SH-SY5Y (cell line): ENCODE data around the gene SPON2.

Experiments used
- GATA2 ChIP-seq: IDR thresholded peaks from 2 replicates; pipeline ENCODE4 v1.6.1; 2011; ENCODE audit warnings: mild to moderate bottlenecking, low read depth, low read length
- GATA3 ChIP-seq: IDR thresholded peaks from 2 replicates; pipeline ENCODE4 v1.6.1; 2011; ENCODE audit warnings: low read depth, mild to moderate bottlenecking, low read length, moderate library complexity

SPON2 gene

DNA sequence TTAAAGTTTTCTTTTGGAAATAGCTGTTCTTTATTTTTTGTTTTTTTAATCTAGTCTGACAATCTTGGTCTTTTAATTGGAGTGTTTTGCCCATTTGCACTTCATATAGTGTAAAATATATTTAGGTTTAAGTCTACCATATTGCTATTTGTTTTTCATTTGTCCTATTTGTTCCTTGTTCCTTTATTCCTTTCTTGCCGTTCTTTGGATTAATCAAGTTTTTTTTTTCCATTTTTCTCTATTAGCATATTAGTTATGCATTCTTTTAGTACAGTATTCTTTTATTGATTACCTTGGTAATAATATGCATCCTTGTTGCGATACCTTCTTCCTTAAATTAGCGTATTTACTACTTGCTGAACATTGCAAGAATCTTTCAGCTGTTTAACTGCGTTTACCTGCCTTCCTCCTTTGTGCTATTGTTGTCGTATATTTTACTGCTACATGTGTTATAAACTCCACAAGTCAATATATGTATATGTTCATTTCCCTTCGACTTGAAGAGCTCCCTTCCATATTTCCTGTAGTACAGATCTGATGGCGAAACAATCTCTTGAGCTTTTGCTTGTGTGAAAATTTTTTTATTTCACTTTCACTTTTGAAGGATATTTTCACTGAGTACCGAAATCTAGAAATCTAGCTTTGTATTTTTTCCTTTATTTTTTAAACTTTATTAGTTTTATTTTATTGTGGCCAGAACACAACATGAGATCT, 35.2 kb downstream of the SPON2 start:
- TF ChIP-seq GATA3 (no peak), GATA2 (no peak)

DNA sequence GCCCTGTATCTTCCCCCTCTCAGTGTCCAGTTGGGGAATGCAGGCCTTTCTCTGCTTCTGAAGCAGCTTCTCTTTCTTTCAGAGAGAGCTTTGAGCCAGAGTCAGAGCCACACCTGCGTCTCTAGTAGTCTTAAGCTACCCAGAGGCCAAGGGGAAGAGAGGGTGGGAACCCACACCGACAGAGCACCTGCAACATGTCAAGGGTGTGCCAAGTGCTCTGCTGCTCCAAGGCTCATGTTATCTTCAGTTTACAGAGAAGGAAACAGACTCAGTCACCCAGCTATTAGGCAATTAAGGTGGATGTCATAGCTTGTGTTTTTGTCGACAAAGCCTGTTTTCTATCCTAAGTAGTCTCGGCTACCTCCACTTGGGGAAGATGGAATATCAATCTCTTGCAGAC, 36.3 kb downstream of the SPON2 start:
- no peak for TF ChIP-seq GATA3
- TF ChIP-seq GATA2: no peak

GRCh38 chr4:1133033-1133432, 39.4 kb downstream of the SPON2 start:
- no peak for TF ChIP-seq GATA3
- no peak for TF ChIP-seq GATA2

DNA sequence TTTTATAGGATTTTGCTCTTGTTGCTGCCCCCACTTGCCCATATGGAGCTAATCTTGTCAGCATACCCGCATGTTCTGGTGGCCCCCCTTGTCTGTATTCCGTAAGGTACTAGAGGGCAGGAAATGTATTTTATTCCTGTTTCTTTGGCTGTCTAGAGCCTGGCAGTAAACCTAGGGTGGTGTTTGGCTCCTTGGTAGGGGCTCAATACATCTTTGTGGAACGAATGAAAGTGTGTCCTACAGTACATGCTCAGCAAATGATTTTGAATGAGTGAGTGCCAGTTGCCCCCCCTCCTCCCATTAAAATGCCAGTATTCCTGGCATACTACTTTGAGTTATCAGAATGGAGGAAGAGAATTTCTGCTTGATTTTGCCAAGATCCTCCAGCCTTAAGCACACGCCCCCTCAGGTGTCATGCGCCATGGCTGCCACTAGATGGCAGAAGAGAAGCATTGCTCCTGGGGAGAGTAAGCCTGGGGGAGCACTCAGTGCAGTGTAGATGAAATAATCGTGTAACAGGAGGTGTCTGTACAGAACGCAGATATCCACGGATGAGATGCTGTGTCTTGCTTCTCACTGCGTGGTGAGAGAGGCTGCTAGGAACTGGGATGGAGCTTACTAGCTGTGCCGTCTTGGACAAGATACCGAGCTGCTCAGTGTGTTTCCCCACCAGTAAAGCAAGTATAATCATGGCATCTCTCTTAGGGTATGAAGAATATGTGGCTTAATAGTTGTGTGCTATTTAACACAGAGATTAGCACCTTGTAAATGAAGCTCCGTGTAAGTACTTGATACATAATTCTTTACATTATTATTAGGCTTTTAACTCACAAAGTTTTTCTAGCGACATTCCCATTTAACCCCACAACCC, 41.8 kb downstream of the SPON2 start:
- no peak for TF ChIP-seq GATA2
- no peak for TF ChIP-seq GATA3

DNA sequence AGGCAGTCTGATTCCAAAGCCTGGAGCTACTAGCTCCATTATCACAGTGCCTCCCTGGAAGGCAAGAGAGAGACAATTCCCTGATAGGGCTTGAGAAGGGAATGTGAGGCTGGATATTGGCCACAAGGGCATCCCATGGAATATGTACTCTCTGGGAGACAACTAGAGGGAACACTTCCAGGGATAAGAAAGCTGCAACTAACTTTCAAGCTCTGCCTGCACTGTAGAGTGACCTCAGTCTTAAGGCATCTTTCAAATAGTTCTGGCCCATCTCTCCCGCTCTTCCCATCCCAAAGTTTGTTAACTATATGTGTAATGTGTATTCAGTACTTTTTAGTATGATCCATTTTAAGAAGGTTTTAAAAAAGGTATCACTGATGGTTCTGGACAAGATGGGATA, 45.9 kb downstream of the SPON2 start:
- TF ChIP-seq GATA3 (no peak), GATA2 (no peak)

DNA sequence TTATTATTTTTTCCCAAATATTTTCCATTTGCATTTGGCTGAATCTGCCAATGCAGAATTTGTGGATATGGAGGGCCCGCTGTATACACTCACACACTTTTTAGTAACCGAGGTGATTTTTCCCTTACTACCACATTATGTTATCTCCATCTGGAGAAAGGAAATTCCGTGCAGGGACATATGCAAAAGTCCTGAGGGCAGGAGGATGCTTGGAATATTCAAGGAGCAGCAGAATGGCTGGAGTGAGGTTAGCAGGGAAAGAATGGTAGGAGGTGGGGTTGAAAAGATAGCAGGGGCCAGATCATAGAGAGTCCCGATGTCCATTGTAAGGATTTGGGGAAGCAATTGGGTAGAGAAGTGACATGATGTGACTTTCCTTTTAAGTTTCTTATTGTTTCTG, 47.6 kb downstream of the SPON2 start:
- no peak for TF ChIP-seq GATA2
- TF ChIP-seq GATA3: no peak

DNA sequence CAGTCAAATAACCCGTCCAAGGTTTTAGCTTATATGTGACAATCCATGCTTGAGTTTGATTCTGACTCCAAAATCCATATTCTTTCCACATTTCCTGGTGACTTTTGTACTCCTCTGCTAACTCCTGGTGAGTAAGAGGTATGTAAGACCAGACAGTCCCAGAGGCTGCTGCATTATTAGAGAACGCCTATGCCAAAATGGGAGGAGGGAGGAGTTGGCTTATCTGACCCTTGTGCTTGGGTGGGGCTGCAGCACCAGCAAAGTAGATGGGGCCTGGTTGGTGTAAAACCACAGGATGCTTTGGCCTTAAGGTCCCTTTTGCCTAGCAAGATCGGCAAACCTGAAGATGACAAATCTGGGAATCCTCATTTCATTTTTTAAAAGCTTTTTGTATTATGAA, 49.9 kb downstream of the SPON2 start:
- TF ChIP-seq GATA2 (no peak), GATA3 (no peak)
